ENCODE data around the gene PCDHB10.
A peak's percentile ranks its signal among the peaks of the same experiment; 100 is the strongest.
"Not testable (repeated sequence)": the region's sequence is repeated elsewhere in the genome, so short reads cannot be mapped to it uniquely, and the experiment has no call there.

Gene PCDHB10

GRCh38 chr5:141192110-141192725 lies at the start of gene PCDHB10:
TSS of gene PCDHB10 (plus strand) at chr5:141192353. CDS start at chr5:141192553, 200 bp downstream.
- Histone ChIP-seq H3K27ac (ENCODE audit: poor library complexity, severe bottlenecking) (no peak within 1 kb of the TSS), H3K4me3 (ENCODE audit: severe bottlenecking) (no peak within 1 kb of the TSS)
- peak; percentile 44 for TF ChIP-seq CTCF (IDR thresholded peaks at IDR 0.05; ENCODE audit: poor library complexity, severe bottlenecking)

GRCh38 chr5:141149812-141150211 lies 42.3 kb upstream of the PCDHB10 start, which contains the start of gene PCDHB6:
TSS of gene PCDHB6 (plus strand) at chr5:141150057. CDS start at chr5:141150258, 201 bp downstream.
- ATAC-seq (ENCODE audit: low read depth) (0 out of 3 replicates have a peak, but pooled peaks have one; percentile 23), DNase-seq (ENCODE audit: low spot score) (no peak)
- Histone ChIP-seq H3K4me3 (ENCODE audit: severe bottlenecking) (no peak within 1 kb of the TSS), H3K9me3 (ENCODE audit: severe bottlenecking) (peaks cover 2% of the 10 kb centered on the region), H3K27me3 (ENCODE audit: insufficient read depth, poor library complexity, severe bottlenecking) (peaks cover 72% of the 10 kb centered on the region), H3K27ac (ENCODE audit: poor library complexity, severe bottlenecking) (no peak within 1 kb of the TSS), H3K36me3 (ENCODE audit: low read depth) (no peaks in the 10 kb centered on the region), H3K4me1 (ENCODE audit: insufficient read depth, poor library complexity, severe bottlenecking) (no peaks in the 10 kb centered on the region)
- TF ChIP-seq CTCF (IDR thresholded peaks at IDR 0.05; ENCODE audit: poor library complexity, severe bottlenecking): peak; percentile 64

More at GRCh38 chr5:141192110-141192725, at the start of gene PCDHB10:
- Histone ChIP-seq H3K4me1 (ENCODE audit: insufficient read depth, poor library complexity, severe bottlenecking) (no peaks in the 10 kb centered on the region), H3K27me3 (ENCODE audit: insufficient read depth, poor library complexity, severe bottlenecking) (peaks cover 51% of the 10 kb centered on the region), H3K36me3 (ENCODE audit: low read depth) (no peaks in the 10 kb centered on the region), H3K9me3 (ENCODE audit: severe bottlenecking) (peaks cover 13% of the 10 kb centered on the region)
- DNase-seq (ENCODE audit: low spot score): no peak
- no peak for ATAC-seq (ENCODE audit: low read depth)

- DNase-seq (ENCODE audit: low spot score) (no peak), ATAC-seq (ENCODE audit: low read depth) (no peak; the same call in 2 of the 3 replicates)
- peaks cover 70% of the 10 kb centered on the region for H3K27me3 ChIP-seq (ENCODE audit: insufficient read depth, poor library complexity, severe bottlenecking)
- H3K27ac ChIP-seq (ENCODE audit: poor library complexity, severe bottlenecking): no peak overlapping the region
- no peaks in the 10 kb centered on the region for H3K4me1 ChIP-seq (ENCODE audit: insufficient read depth, poor library complexity, severe bottlenecking)
- H3K36me3 ChIP-seq (ENCODE audit: low read depth): no peaks in the 10 kb centered on the region
- no peak for TF ChIP-seq CTCF (IDR thresholded peaks at IDR 0.05; ENCODE audit: poor library complexity, severe bottlenecking)
- H3K9me3 ChIP-seq (ENCODE audit: severe bottlenecking): peaks cover 2% of the 10 kb centered on the region
- no peak overlapping the region for H3K4me3 ChIP-seq (ENCODE audit: severe bottlenecking)
These were observed 41.7 kb upstream of the PCDHB10 start for GRCh38 chr5:141150224-141150992.

- peaks cover 72% of the 10 kb centered on the region for H3K27me3 ChIP-seq (ENCODE audit: insufficient read depth, poor library complexity, severe bottlenecking)
- DNase-seq (ENCODE audit: low spot score) (no peak), ATAC-seq (ENCODE audit: low read depth) (no peak)
- TF ChIP-seq CTCF (IDR thresholded peaks at IDR 0.05; ENCODE audit: poor library complexity, severe bottlenecking): no peak
- H3K9me3 ChIP-seq (ENCODE audit: severe bottlenecking): peaks cover 2% of the 10 kb centered on the region
- no peaks in the 10 kb centered on the region for H3K4me1 ChIP-seq (ENCODE audit: insufficient read depth, poor library complexity, severe bottlenecking)
- H3K4me3 ChIP-seq (ENCODE audit: severe bottlenecking): no peak overlapping the region
- H3K36me3 ChIP-seq (ENCODE audit: low read depth): no peaks in the 10 kb centered on the region
- no peak overlapping the region for H3K27ac ChIP-seq (ENCODE audit: poor library complexity, severe bottlenecking)
These were observed 41.2 kb upstream of the PCDHB10 start for GRCh38 chr5:141150993-141151325.

- H3K36me3 ChIP-seq (ENCODE audit: low read depth); H3K9me3 ChIP-seq (ENCODE audit: severe bottlenecking); DNase-seq (ENCODE audit: low spot score); H3K4me1 ChIP-seq (ENCODE audit: insufficient read depth, poor library complexity, severe bottlenecking); H3K4me3 ChIP-seq (ENCODE audit: severe bottlenecking); ATAC-seq (ENCODE audit: low read depth); H3K27ac ChIP-seq (ENCODE audit: poor library complexity, severe bottlenecking): not testable (repeated sequence)
- H3K27me3 ChIP-seq (ENCODE audit: insufficient read depth, poor library complexity, severe bottlenecking): peaks cover 72% of the 10 kb centered on the region
These were observed 40.5 kb upstream of the PCDHB10 start for GRCh38 chr5:141151632-141152031.

- H3K27ac ChIP-seq (ENCODE audit: poor library complexity, severe bottlenecking); H3K9me3 ChIP-seq (ENCODE audit: severe bottlenecking); DNase-seq (ENCODE audit: low spot score); ATAC-seq (ENCODE audit: low read depth); H3K36me3 ChIP-seq (ENCODE audit: low read depth); H3K4me1 ChIP-seq (ENCODE audit: insufficient read depth, poor library complexity, severe bottlenecking); H3K4me3 ChIP-seq (ENCODE audit: severe bottlenecking): not testable (repeated sequence)
- peaks cover 71% of the 10 kb centered on the region for H3K27me3 ChIP-seq (ENCODE audit: insufficient read depth, poor library complexity, severe bottlenecking)
These were observed 40.1 kb upstream of the PCDHB10 start for GRCh38 chr5:141152096-141152495.
